Measurements from ENCODE around the gene ACOXL. TPM values are rescaled to one million over a fixed set of nuclear protein-coding genes. Genes with fewer than 3 reads are reported as not detected.

The ACOXL gene
- total RNA-seq, 4 donors from 2014 or later = 0.64 TPM; not detected in 3

DNA sequence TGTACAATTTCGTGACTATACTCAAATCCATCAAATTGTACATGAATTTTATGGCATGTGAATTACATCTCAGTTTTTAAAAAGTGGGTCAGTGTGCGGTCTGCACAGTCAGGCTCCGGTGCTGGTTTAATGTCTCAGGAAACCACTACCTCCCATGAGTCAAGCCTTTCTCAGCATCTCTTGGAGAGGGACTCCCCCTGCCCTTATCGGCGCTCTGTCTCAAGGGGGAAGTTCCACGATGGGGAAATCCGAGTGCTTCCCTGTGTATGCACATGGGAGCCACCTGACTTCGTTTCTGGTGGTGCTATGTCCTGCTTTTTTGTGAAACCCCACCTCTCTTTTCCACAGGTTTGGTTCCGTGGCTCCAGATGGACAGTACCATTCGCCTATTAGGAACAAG lies 72.5 kb downstream of the ACOXL start:
- H3K4me1 ChIP-seq = peaks cover 3% of the 10 kb centered on the region
- H3K36me3 ChIP-seq = no peaks in the 10 kb centered on the region
- H3K4me3 ChIP-seq = no peak overlapping the region
- DNase-seq (ENCODE audit: low spot score in 2 of 2) = no peak
- no peak overlapping the region for H3K27ac ChIP-seq
- H3K27me3 ChIP-seq = peaks cover 19% of the 10 kb centered on the region
- no peak for TF ChIP-seq POLR2AphosphoS5 (IDR thresholded peaks at IDR 0.05)
- TF ChIP-seq EP300 (IDR thresholded peaks at IDR 0.05) = no peak
- no peak for TF ChIP-seq POLR2A (IDR thresholded peaks at IDR 0.05)
- TF ChIP-seq, protein P1, sequence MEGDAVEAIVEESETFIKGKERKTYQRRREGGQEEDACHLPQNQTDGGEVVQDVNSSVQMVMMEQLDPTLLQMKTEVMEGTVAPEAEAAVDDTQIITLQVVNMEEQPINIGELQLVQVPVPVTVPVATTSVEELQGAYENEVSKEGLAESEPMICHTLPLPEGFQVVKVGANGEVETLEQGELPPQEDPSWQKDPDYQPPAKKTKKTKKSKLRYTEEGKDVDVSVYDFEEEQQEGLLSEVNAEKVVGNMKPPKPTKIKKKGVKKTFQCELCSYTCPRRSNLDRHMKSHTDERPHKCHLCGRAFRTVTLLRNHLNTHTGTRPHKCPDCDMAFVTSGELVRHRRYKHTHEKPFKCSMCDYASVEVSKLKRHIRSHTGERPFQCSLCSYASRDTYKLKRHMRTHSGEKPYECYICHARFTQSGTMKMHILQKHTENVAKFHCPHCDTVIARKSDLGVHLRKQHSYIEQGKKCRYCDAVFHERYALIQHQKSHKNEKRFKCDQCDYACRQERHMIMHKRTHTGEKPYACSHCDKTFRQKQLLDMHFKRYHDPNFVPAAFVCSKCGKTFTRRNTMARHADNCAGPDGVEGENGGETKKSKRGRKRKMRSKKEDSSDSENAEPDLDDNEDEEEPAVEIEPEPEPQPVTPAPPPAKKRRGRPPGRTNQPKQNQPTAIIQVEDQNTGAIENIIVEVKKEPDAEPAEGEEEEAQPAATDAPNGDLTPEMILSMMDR (IDR thresholded peaks at IDR 0.05) = no peak
- no peaks in the 10 kb centered on the region for H3K9me3 ChIP-seq
- 81% methylated on average over 10 of the region's 10 CpGs for WGBS

DNA sequence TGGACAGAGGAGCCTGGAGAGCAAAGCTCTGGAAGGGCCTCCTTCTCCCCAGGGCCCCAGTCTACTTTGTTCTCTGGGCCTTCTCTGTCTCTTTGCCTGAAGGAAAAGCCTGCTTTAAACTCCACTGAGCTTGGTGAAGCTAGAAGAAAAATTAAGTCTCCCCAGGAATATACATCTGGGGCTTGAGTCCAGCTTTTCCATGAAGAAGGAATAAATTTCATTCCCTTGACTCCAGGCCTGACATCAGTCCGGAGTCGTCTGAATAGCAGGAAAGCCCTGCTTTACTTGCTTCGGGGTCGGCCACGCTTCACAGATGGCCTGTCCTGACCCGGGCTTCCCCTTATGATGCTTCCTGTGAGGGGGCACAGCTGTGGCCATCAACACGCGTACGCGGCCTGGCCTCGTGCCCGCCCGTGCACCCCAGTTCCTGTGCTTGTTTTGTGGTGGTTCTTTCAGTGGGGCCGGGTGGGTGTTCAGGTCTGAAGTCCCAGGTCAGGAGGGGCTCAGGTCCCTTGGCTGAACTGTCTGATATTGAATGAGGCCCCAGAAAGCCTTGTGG lies 73.6 kb downstream of the ACOXL start:
- TF ChIP-seq POLR2A (IDR thresholded peaks at IDR 0.05) = no peak
- TF ChIP-seq POLR2AphosphoS5 (IDR thresholded peaks at IDR 0.05) = no peak
- no peak for TF ChIP-seq EP300 (IDR thresholded peaks at IDR 0.05)
- TF ChIP-seq, protein P1 (IDR thresholded peaks at IDR 0.05) = no peak
- no peak overlapping the region for H3K4me3 ChIP-seq
- peaks cover 10% of the 10 kb centered on the region for H3K27me3 ChIP-seq
- H3K36me3 ChIP-seq = no peaks in the 10 kb centered on the region
- no peak for DNase-seq (ENCODE audit: low spot score in 2 of 2)
- no peak overlapping the region for H3K27ac ChIP-seq
- WGBS = 84% methylated on average over 14 of the region's 14 CpGs
- H3K4me1 ChIP-seq = peaks cover 3% of the 10 kb centered on the region
- no peaks in the 10 kb centered on the region for H3K9me3 ChIP-seq

DNA sequence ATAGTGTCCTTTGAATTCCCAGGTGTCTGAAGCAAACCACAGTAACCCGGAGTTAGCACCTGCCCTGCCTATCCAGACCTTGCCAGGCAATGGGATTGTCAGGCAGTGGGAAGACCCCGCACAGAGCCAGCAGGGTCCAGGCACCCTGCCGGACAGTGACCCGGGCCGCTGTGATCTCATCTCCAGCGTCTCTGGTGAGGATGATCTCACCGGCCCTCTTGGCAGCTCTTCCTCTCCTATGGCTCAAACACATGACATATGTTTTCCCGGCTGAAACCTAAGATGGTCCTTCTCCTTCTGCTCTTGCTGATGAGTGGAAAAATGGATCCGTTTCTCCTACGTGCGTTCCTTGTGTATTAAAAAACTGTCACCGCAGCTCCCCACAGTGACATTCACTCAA lies 75.1 kb downstream of the ACOXL start:
- no peaks in the 10 kb centered on the region for H3K9me3 ChIP-seq
- no peaks in the 10 kb centered on the region for H3K36me3 ChIP-seq
- TF ChIP-seq POLR2A (IDR thresholded peaks at IDR 0.05) (no peak), POLR2AphosphoS5 (IDR thresholded peaks at IDR 0.05) (no peak), EP300 (IDR thresholded peaks at IDR 0.05) (no peak)
- TF ChIP-seq, protein P1 (IDR thresholded peaks at IDR 0.05) = no peak
- WGBS = 87% methylated on average over 6 of the region's 12 CpGs
- H3K27me3 ChIP-seq = peaks cover 3% of the 10 kb centered on the region
- H3K27ac ChIP-seq = no peak overlapping the region
- H3K4me1 ChIP-seq = no peaks in the 10 kb centered on the region
- H3K4me3 ChIP-seq = no peak overlapping the region
- no peak for DNase-seq (ENCODE audit: low spot score in 2 of 2)

DNA sequence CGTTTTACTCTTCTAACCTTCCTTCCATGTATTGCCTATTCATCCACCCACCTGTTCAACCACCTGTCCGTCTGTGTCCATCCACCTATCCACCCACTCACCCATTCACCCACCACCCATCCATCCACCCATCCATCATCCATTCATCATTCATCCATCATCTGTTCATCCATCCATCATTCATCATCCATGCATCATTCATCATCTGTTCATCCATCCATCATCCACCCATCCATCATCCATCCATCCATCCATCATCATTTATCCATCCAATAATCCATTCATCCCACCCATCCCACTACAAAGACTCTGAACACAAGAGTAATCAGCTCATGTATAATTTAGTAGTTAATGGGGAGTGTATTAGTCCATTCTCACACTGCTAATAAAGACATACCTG lies 78.0 kb downstream of the ACOXL start:
- 80% methylated on average over 2 of the region's 2 CpGs for WGBS

DNA sequence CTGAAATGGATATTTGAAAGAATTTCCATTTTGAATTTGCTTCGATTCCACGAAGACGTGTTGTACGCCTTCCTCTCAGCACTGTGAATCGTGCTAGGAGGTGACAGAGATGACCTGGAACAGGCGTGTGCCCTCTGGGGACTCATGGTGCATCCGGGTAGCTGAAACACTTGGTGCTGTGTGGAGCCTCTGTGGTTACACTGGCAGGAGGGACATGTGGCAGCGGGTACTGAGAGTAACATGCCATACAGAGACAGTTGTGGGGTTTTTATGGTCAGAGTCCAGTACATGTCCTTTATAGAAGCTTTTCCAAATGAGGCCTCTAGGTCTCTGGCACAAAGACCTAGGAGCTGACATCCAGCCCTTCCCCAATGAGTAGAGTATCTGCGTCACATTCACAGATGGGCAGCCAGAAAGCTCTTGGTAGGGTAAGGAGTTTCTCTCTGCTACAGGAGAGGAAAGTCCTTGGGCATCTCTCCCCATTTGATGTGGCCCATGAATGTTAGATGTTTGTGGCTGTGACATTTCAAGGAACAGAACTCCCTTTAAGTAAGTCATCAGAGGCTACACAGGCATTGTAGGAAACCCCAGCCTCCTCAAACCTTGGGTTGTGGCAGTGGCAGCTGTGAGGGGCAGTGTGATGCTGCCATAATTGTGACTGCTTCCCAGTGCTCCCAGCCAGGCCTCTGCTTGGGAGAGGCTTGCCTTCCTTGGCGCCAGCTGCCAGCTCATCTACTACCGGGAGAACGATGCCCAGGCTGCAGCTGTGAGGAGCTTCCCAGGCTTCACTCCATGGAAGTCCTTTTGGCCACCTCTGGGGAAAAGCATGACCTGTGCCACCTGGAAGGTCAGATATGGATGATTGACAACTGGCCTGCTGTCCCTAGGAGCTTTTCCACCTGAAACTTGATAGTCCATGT lies 80.6 kb downstream of the ACOXL start:
- H3K36me3 ChIP-seq = no peaks in the 10 kb centered on the region
- no peak for DNase-seq (ENCODE audit: low spot score in 2 of 2)
- H3K27ac ChIP-seq = no peak overlapping the region
- TF ChIP-seq, protein P1 (IDR thresholded peaks at IDR 0.05) = no peak
- TF ChIP-seq POLR2A (IDR thresholded peaks at IDR 0.05) = no peak
- TF ChIP-seq EP300 (IDR thresholded peaks at IDR 0.05) = no peak
- TF ChIP-seq POLR2AphosphoS5 (IDR thresholded peaks at IDR 0.05) = no peak
- H3K9me3 ChIP-seq = no peaks in the 10 kb centered on the region
- H3K4me1 ChIP-seq = no peaks in the 10 kb centered on the region
- 89% methylated on average over 11 of the region's 12 CpGs for WGBS
- peaks cover 3% of the 10 kb centered on the region for H3K27me3 ChIP-seq
- no peak overlapping the region for H3K4me3 ChIP-seq

More for the DNA sequence above, 78.0 kb downstream of the ACOXL start:
- Histone ChIP-seq H3K4me3 (no peak overlapping the region), H3K27me3 (no peaks in the 10 kb centered on the region), H3K4me1 (no peaks in the 10 kb centered on the region), H3K27ac (no peak overlapping the region), H3K36me3 (no peaks in the 10 kb centered on the region), H3K9me3 (no peaks in the 10 kb centered on the region)
- TF ChIP-seq POLR2AphosphoS5 (IDR thresholded peaks at IDR 0.05) = no peak
- no peak for DNase-seq (ENCODE audit: low spot score in 2 of 2)
